SK-N-MC (cell line): ENCODE measurements around the gene KARS1.

ENCODE experiments used
- EZH2 ChIP-seq: fragments of 200-600 bp; sonication (generic); IDR thresholded peaks from one replicate; pipeline ENCODE4 v1.6.1; 2017; ENCODE audit warnings: antibody characterized with exemption
- FOXP2 ChIP-seq: optimal IDR thresholded peaks from 2 replicates; pipeline ENCODE3; 2011; ENCODE audit warnings: mild to moderate bottlenecking, moderate library complexity; ENCODE audit not compliant: insufficient read depth; ENCODE audit errors: extremely low read length, control extremely low read depth
- POLR2AphosphoS5 ChIP-seq: IDR thresholded peaks from 2 replicates; pipeline ENCODE4 v1.6.1; 2012; ENCODE audit warnings: mild to moderate bottlenecking, low read depth, low read length, borderline replicate concordance

- TF ChIP-seq POLR2AphosphoS5 (no peak), EZH2 (no peak), FOXP2 (no peak)
Observed at GRCh38 chr16:75644240-75645012, 3.0 kb downstream of the KARS1 start.
